Left renal pelvis (tissue), 4 donors: ENCODE data around the gene USP17L10. TPM values are rescaled to one million over a fixed set of nuclear protein-coding genes. Genes with fewer than 3 reads are reported as not detected.
"Not testable (repeated sequence)": the region's sequence is repeated elsewhere in the genome, so short reads cannot be mapped to it uniquely, and the experiment has no call there.

Experiments
- DNase-seq, 4 donors: peaks; one replicate each; pipeline ENCODE4 v3.0.0-alpha.2; 2013; ENCODE audit warnings: low read depth in 4 of 4, low spot score in 3 of 4
- polyA plus RNA-seq, 4 donors: library from polyadenylated mRNA; unstranded; fragments of 120-200 nt; gene quantifications; one replicate each; pipeline ENCODE4 v1.2.1, GENCODE V29; 2013; ENCODE audit not compliant: insufficient read length in 4 of 4

Gene USP17L10
- polyA plus RNA-seq = not detected

GRCh38 chr4:9210357-9210756 is at the start of gene USP17L10:
Gene USP17L10, plus strand, starts transcription at chr4:9210657. Its CDS starts 0 bp downstream, at chr4:9210657.
- DNase-seq = not testable (repeated sequence)

DNA sequence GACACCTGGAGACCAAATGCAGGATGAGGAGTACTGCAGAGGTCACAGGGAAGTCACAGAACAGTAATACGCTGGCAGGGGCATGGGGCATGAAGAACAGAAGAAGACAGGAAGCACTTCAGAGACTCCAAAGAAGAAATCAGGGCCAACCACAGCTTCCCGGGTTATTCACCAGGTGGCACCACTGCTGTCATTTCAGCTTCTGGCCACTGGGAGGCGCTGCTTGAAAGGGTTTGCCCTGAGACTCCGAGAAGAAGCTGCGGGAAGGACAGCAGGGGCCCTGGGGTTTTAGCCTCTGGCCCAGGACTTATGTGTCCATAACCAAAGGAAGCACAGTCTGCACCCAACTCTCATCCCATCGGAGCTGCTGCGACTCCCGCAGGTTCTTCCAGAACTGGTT is 44.5 kb upstream of the USP17L10 start:
- DNase-seq = not testable (repeated sequence)

DNA sequence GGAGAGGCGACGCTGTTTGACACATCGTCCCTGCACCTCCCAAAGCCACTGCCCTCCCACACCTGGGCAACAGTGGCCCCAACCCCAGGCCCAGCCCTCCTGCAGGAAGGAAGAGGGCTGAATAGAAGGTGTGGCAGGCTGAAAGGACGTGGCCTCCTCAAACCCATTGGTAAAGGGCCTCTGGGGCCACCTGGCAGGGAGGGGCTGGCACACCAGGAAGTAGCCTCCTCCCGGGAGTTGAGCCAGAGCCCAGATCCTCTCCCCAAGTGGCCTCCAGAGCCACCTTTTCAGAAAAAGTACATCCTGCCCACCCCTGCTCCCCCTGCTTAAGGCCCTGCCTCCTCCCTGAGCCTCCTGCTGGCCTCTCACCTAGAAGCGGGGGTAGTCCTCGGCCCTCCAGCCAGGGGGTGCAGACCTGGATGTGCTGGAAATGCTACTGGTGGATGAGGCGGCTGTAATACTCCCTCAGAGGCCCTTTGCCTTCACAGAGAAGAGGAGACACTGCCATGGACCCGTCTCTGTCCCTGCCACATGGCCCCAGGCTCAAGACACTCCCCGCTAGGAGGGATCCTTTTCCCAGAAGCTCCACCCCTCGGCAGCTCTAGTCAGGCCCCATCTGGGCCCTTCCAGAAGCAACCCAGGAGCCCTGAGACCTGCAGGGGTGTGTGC is 40.5 kb upstream of the USP17L10 start, which contains the start of gene FAM90A26:
Gene FAM90A26, plus strand, starts transcription at position 619 of the 669 bp plus-strand sequence. CDS start 2,764 bp downstream, outside the sequence.
- DNase-seq = not testable (repeated sequence)

GRCh38 chr4:9214701-9215100 is 4.2 kb downstream of the USP17L10 start:
- DNase-seq = not testable (repeated sequence)

DNA sequence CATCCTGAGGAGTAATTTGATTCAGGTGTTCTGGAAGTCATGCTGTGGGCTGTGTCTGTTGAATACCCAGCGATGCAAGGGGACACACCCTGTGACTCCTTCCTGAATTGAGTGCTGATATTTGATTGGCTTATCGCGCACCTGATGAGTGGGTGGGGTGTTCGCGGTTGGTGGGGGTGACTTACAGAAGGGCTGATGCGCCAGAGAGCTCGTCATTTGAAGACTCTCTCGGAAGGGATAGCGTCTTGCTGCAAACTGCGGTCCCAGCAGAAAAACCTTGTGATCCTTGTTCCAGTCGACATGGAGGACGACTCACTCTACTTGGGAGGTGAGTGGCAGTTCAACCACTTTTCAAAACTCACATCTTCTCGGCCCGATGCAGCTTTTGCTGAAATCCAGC is 4.6 kb downstream of the USP17L10 start, which contains the start of gene USP17L11:
Gene USP17L11, plus strand, starts transcription at position 301 of the 400 bp plus-strand sequence. Its CDS starts 0 bp downstream, at position 301.
- DNase-seq = not testable (repeated sequence)

- not testable (repeated sequence) for DNase-seq
Measured at GRCh38 chr4:9219852-9220251, 9.4 kb downstream of the USP17L10 start, which contains the start of gene USP17L12. Gene USP17L12, plus strand, starts transcription at chr4:9220152. Its CDS starts 0 bp downstream, at chr4:9220152.

- not testable (repeated sequence) for DNase-seq
Measured at GRCh38 chr4:9224596-9224995, 14.1 kb downstream of the USP17L10 start, which contains the start of gene USP17L13. Gene USP17L13, plus strand, starts transcription at chr4:9224896. Its CDS starts 0 bp downstream, at chr4:9224896.

DNA sequence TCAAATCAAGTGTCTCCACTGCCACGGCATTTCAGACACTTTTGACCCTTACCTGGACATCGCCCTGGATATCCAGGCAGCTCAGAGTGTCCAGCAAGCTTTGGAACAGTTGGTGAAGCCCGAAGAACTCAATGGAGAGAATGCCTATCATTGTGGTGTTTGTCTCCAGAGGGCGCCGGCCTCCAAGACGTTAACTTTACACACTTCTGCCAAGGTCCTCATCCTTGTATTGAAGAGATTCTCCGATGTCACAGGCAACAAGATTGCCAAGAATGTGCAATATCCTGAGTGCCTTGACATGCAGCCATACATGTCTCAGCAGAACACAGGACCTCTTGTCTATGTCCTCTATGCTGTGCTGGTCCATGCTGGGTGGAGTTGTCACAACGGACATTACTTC is 19.8 kb downstream of the USP17L10 start:
- not testable (repeated sequence) for DNase-seq

- DNase-seq = not testable (repeated sequence)
Measured at GRCh38 chr4:9234085-9234484, 23.6 kb downstream of the USP17L10 start, which contains the start of gene USP17L15. Gene USP17L15, plus strand, starts transcription at chr4:9234385. Its CDS starts 0 bp downstream, at chr4:9234385.

DNA sequence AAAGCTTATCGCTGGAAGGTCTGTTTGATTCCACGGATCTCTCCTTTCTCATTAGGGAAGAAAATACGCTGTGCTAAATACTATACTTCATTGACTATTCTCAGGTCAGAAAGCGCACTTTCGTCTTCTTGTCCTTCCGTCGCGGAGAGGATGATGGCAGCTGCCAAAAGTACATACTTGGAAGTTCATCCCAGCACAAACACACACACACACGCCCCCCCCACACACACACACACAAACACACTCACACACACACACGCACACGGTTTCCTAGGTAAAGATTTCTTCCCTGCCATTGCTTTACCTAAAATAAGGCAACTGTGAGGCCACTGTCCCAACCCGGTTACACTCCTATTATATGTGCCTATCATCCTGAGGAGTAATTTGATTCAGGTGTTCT is 28.0 kb downstream of the USP17L10 start:
- DNase-seq = not testable (repeated sequence)

DNA sequence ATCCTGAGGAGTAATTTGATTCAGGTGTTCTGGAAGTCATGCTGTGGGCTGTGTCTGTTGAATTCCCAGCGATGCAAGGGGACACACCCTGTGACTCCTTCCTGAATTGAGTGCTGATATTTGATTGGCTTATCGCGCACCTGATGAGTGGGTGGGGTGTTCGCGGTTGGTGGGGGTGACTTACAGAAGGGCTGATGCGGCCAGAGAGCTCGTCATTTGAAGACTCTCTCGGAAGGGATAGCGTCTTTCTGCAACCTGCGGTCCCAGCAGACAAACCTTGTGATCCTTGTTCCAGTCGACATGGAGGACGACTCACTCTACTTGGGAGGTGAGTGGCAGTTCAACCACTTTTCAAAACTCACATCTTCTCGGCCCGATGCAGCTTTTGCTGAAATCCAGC is 33.1 kb downstream of the USP17L10 start, which contains the start of gene USP17L17:
Gene USP17L17, plus strand, starts transcription at position 301 of the 400 bp plus-strand sequence. Its CDS starts 0 bp downstream, at position 301.
- not testable (repeated sequence) for DNase-seq

DNA sequence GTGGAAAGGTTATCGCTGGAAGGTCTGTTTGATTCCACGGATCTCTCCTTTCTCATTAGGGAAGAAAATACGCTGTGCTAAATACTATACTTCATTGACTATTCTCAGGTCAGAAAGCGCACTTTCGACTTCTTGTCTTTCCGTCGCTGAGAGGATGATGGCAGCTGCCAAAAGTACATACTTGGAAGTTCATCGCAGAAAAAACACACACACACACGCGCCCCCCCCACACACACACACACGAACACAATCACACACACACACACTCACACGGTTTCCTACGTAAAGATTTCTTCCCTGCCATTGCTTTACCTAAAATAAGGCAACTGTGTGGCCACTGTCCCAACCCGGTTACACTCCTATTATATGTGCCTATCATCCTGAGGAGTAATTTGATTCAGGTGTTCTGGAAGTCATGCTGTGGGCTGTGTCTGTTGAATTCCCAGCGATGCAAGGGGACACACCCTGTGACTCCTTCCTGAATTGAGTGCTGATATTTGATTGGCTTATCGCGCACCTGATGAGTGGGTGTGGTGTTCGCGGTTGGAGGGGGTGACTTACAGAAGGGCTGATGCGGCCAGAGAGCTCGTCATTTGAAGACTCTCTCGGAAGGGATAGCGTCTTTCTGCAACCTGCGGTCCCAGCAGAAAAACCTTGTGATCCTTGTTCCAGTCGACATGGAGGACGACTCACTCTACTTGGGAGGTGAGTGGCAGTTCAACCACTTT is 37.7 kb downstream of the USP17L10 start, which contains the start of gene USP17L18:
Gene USP17L18, plus strand, starts transcription at position 678 of the 728 bp plus-strand sequence. Its CDS starts 0 bp downstream, at position 678.
- not testable (repeated sequence) for DNase-seq

GRCh38 chr4:9253078-9253477 is 42.6 kb downstream of the USP17L10 start, which contains the start of gene USP17L19:
Gene USP17L19, plus strand, starts transcription at chr4:9253378. Its CDS starts 0 bp downstream, at chr4:9253378.
- DNase-seq = not testable (repeated sequence)

GRCh38 chr4:9257824-9258223 is 47.4 kb downstream of the USP17L10 start, which contains the start of gene USP17L20:
Gene USP17L20, plus strand, starts transcription at chr4:9258124. Its CDS starts 0 bp downstream, at chr4:9258124.
- DNase-seq = not testable (repeated sequence)

Other genes with a start within 250 kb of the USP17L10 start
- under 1 TPM in 1 of 4 donors, not detected in 3; 0.06 TPM for gene FAM90A26, start 40.2 kb upstream of the USP17L10 start, polyA plus RNA-seq
- not detected for gene USP17L11, start 4.7 kb downstream of the USP17L10 start, polyA plus RNA-seq
- not detected for gene USP17L12, start 9.5 kb downstream of the USP17L10 start, polyA plus RNA-seq
- gene USP17L13, start 14.2 kb downstream of the USP17L10 start, polyA plus RNA-seq = not detected
- not detected for gene USP17L15, start 23.7 kb downstream of the USP17L10 start, polyA plus RNA-seq
- not detected for gene USP17L17, start 33.2 kb downstream of the USP17L10 start, polyA plus RNA-seq
- not detected for gene USP17L18, start 38.0 kb downstream of the USP17L10 start, polyA plus RNA-seq
- gene USP17L19, start 42.7 kb downstream of the USP17L10 start, polyA plus RNA-seq = not detected
- gene USP17L20, start 47.5 kb downstream of the USP17L10 start, polyA plus RNA-seq = not detected
- not detected for gene USP17L21, start 52.2 kb downstream of the USP17L10 start, polyA plus RNA-seq
- not detected for gene USP17L22, start 57.0 kb downstream of the USP17L10 start, polyA plus RNA-seq
- gene USP17L24, start 114.5 kb downstream of the USP17L10 start, polyA plus RNA-seq = not detected
- not detected for gene USP17L25, start 119.3 kb downstream of the USP17L10 start, polyA plus RNA-seq
- gene USP17L26, start 124.0 kb downstream of the USP17L10 start, polyA plus RNA-seq = not detected
- not detected for gene USP17L5, start 128.7 kb downstream of the USP17L10 start, polyA plus RNA-seq
- gene USP17L27, start 133.5 kb downstream of the USP17L10 start, polyA plus RNA-seq = not detected
- not detected for gene USP17L28, start 138.2 kb downstream of the USP17L10 start, polyA plus RNA-seq
- not detected for gene USP17L29, start 143.0 kb downstream of the USP17L10 start, polyA plus RNA-seq
- not detected for gene USP17L30, start 152.5 kb downstream of the USP17L10 start, polyA plus RNA-seq
- not detected for gene DEFB131A, start 233.8 kb downstream of the USP17L10 start, polyA plus RNA-seq